C4-2B (cell line): ENCODE results near the gene STEAP1.

Source experiments
- CTCF ChIP-seq: fragments of 450-650 bp; conservative IDR thresholded peaks from 2 replicates; pipeline ENCODE4 v1.5.1; 2017; ENCODE audit warnings: mild to moderate bottlenecking
- ZFX ChIP-seq: fragments of 450-650 bp; IDR thresholded peaks from 2 replicates; pipeline ENCODE4 v1.6.1; 2017

DNA sequence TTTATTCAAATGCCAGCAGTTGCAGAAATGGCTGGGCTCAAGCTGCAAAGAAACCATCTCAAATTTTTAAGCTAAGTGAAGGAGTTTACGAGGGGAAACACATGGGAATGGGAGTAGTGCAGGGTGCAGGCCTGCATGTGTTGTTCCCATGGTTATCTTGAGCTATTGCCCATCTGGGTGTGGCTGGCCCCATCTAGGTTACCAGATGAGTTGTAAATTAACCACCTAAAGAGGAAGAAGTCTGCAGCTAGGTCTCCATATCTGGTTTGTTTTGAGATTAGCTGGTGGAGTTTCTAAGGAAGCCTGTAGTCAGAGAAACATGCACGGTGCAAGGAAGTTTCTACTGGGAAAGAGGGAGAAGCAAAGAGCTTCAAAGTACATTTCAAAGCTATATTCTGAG, 34.0 kb downstream of the STEAP1 start:
- TF ChIP-seq CTCF, result no peak
- no peak for TF ChIP-seq ZFX
